SK-N-SH (cell line): ENCODE results near the gene XXYLT1. TPM values are rescaled to one million over a fixed set of nuclear protein-coding genes. Genes with fewer than 3 reads are reported as not detected.
A peak's percentile ranks its signal among the peaks of the same experiment; 100 is the strongest.

Experiments used
- CTCF ChIA-PET: fragments of 300-600, 350-600 bp; formaldehyde crosslinking; extraction: SDS; loops from one replicate; lab custom pipeline; 2021; lab: Yijun Ruan, JAX
- POLR2A ChIA-PET: fragments of 350-600 bp; sonication (Branson Sonifier 250); formaldehyde crosslinking; extraction: SDS; loops from one replicate; lab custom pipeline; 2020; ENCODE audit warnings: antibody characterized with exemption, inconsistent platforms; lab: Yijun Ruan, JAX
- DNase-seq: peaks from one replicate; pipeline ENCODE4 v3.0.0; 2012
- H2AFZ ChIP-seq: fragments of 200-600 bp; sonication (generic); 2 replicates; pipeline ENCODE4 v1.8.1; 2016; ENCODE audit warnings: antibody characterized with exemption, mild to moderate bottlenecking, low read depth
- H3F3A ChIP-seq: fragments of 200-600 bp; sonication (generic); replicated peaks from 2 replicates; pipeline ENCODE3; 2016; ENCODE audit warnings: antibody characterized with exemption, mild to moderate bottlenecking; ENCODE audit not compliant: insufficient read depth
- H3K27ac ChIP-seq, 2 experiments: fragments of 200-500 bp in 1 of 2; fragments of 200-600 bp in 1 of 2; sonication (Bioruptor generic) in 1 of 2; sonication (generic), shearing (Covaris generic) in 1 of 2; 2 replicates each; pipeline versions ENCODE4 v1.5.1 to v1.6.1; 2014 to 2016; ENCODE audit warnings: low read depth in 2 of 2, inconsistent platforms in 1 of 2, low read length in 1 of 2, mild to moderate bottlenecking in 1 of 2, mixed read lengths in 1 of 2
- H3K27me3 ChIP-seq: fragments of 200-600 bp; sonication (generic), shearing (Covaris generic); 2 replicates; pipeline ENCODE4 v1.6.1; 2016; ENCODE audit warnings: mixed run types; ENCODE audit not compliant: insufficient read depth
- H3K36me3 ChIP-seq, 2 experiments: fragments of 200-500 bp in 1 of 2; fragments of 200-600 bp in 1 of 2; sonication (Bioruptor generic) in 1 of 2; sonication (generic) in 1 of 2; replicated peaks in 1 of 2; 2 replicates each; pipeline versions ENCODE3 to v1.5.1; 2014 to 2016; ENCODE audit warnings: low read length in 1 of 2, mild to moderate bottlenecking in 1 of 2; ENCODE audit not compliant: insufficient read depth in 2 of 2, control insufficient read depth in 1 of 2
- H3K4me1 ChIP-seq, 2 experiments: fragments of 200-500 bp in 1 of 2; fragments of 200-600 bp in 1 of 2; sonication (Bioruptor generic) in 1 of 2; sonication (generic), shearing (Covaris generic) in 1 of 2; 2 replicates each; pipeline versions ENCODE4 v1.5.1 to v1.6.1; 2014 to 2016; ENCODE audit warnings: low read depth in 1 of 2, low read length in 1 of 2, mixed run types in 1 of 2; ENCODE audit not compliant: insufficient read depth in 2 of 2, control insufficient read depth in 1 of 2
- H3K4me2 ChIP-seq: fragments of 200-600 bp; sonication (generic), shearing (Covaris generic); 2 replicates; pipeline ENCODE4 v1.6.1; 2017; ENCODE audit warnings: mixed run types
- H3K4me3 ChIP-seq, 2 experiments: fragments of 200-500 bp in 1 of 2; fragments of 200-600 bp in 1 of 2; sonication (Bioruptor generic) in 1 of 2; sonication (generic), shearing (Covaris generic) in 1 of 2; 2 replicates each; pipeline versions ENCODE4 v1.5.1 to v1.8.1; 2014 to 2016; ENCODE audit warnings: low read depth in 2 of 2, inconsistent platforms in 1 of 2, low read length in 1 of 2, mild to moderate bottlenecking in 1 of 2, mixed read lengths in 1 of 2, moderate library complexity in 1 of 2
- H3K79me2 ChIP-seq: fragments of 200-600 bp; sonication (generic); 2 replicates; pipeline ENCODE4 v1.8.1; 2017; ENCODE audit warnings: mild to moderate bottlenecking; ENCODE audit not compliant: insufficient read depth
- H3K9ac ChIP-seq: fragments of 200-600 bp; sonication (generic); 2 replicates; pipeline ENCODE4 v1.6.1; 2017; ENCODE audit warnings: mixed run types
- H3K9me2 ChIP-seq: fragments of 200-600 bp; sonication (generic); 2 replicates; pipeline ENCODE4 v1.6.1; 2017; ENCODE audit warnings: mixed run types
- H3K9me3 ChIP-seq: fragments of 200-600 bp; sonication (generic); 2 replicates; pipeline ENCODE4 v1.6.1; 2017; ENCODE audit warnings: mixed run types, mild to moderate bottlenecking, moderate library complexity
- H4K20me1 ChIP-seq: fragments of 200-600 bp; sonication (generic); 2 replicates; pipeline ENCODE4 v1.6.1; 2017; ENCODE audit warnings: mild to moderate bottlenecking, mixed run types; ENCODE audit not compliant: insufficient read depth
- ELF1 ChIP-seq: IDR thresholded peaks from 2 replicates; pipeline ENCODE4 v1.4.0; 2012
- EP300 ChIP-seq, 2 experiments: IDR thresholded peaks; 2 replicates each; pipeline versions ENCODE4 v1.4.0 to v1.6.1; 2012; ENCODE audit warnings: borderline replicate concordance in 1 of 2, low read depth in 1 of 2, low read length in 1 of 2
- FOSL2 ChIP-seq: IDR thresholded peaks from 2 replicates; pipeline ENCODE4 v1.4.0; 2012; ENCODE audit warnings: low read depth, mild to moderate bottlenecking, moderate library complexity, borderline replicate concordance
- JUND ChIP-seq: IDR thresholded peaks from 2 replicates; pipeline ENCODE4 v1.4.0; 2012
- MEF2A ChIP-seq: IDR thresholded peaks from 2 replicates; pipeline ENCODE4 v1.4.0; 2012; ENCODE audit warnings: low read depth, borderline replicate concordance
- MXI1 ChIP-seq: IDR thresholded peaks from 2 replicates; pipeline ENCODE4 v1.6.1; 2012; ENCODE audit warnings: mild to moderate bottlenecking, low read depth, low read length, improper control_type of control experiment
- NFIC ChIP-seq: IDR thresholded peaks from 2 replicates; pipeline ENCODE4 v1.4.0; 2012; ENCODE audit warnings: borderline replicate concordance
- POLR2AphosphoS5 ChIP-seq: IDR thresholded peaks from 2 replicates; pipeline ENCODE4 v1.6.1; 2012; ENCODE audit warnings: low read depth, low read length
- RFX5 ChIP-seq: IDR thresholded peaks from 2 replicates; pipeline ENCODE4 v1.6.1; 2012; ENCODE audit warnings: mild to moderate bottlenecking, improper control_type of control experiment, low read length
- RXRA ChIP-seq: IDR thresholded peaks from 2 replicates; pipeline ENCODE4 v1.4.0; 2012; ENCODE audit warnings: low read depth, mild to moderate bottlenecking, borderline replicate concordance
- TAF1 ChIP-seq: IDR thresholded peaks from 2 replicates; pipeline ENCODE4 v1.6.1; 2012; ENCODE audit warnings: low read depth, mild to moderate bottlenecking, low read length, moderate library complexity, borderline replicate concordance
- TCF12 ChIP-seq: IDR thresholded peaks from 2 replicates; pipeline ENCODE4 v1.4.0; 2012
- YY1 ChIP-seq: IDR thresholded peaks from 2 replicates; pipeline ENCODE4 v1.4.0; 2012; ENCODE audit warnings: low read depth, mild to moderate bottlenecking
- WGBS: methylation state at CpG from one replicate; pipeline ENCODE4 v1.1.6; 2017; ENCODE audit warnings: low lambda C conversion rate; 5-methylcytosine and 5-hydroxymethylcytosine counted together
- polyA plus RNA-seq, 3 experiments: library from polyadenylated mRNA; depleted of rRNA; stranded (reverse); fragments of >200 nt; gene quantifications; 2 replicates each; pipeline ENCODE4 v1.2.3, GENCODE V29; 2012
- TF ChIP-seq, protein P1 (sequence below): IDR thresholded peaks from 2 replicates; pipeline ENCODE4 v1.4.0; 2012; ENCODE audit warnings: low read depth
- TF ChIP-seq, protein P2 (sequence below): IDR thresholded peaks from 2 replicates; pipeline ENCODE4; 2012
- TF ChIP-seq, protein P3 (sequence below): fragments of 150-350 bp; IDR thresholded peaks from 2 replicates; pipeline ENCODE4 v1.6.1; 2017; ENCODE audit warnings: antibody characterized with exemption, low read length, low read depth, borderline replicate concordance

XXYLT1 gene
- polyA plus RNA-seq, 1 of the 3 experiments (the other 2 are of a cell fraction): 22.6 TPM

DNA sequence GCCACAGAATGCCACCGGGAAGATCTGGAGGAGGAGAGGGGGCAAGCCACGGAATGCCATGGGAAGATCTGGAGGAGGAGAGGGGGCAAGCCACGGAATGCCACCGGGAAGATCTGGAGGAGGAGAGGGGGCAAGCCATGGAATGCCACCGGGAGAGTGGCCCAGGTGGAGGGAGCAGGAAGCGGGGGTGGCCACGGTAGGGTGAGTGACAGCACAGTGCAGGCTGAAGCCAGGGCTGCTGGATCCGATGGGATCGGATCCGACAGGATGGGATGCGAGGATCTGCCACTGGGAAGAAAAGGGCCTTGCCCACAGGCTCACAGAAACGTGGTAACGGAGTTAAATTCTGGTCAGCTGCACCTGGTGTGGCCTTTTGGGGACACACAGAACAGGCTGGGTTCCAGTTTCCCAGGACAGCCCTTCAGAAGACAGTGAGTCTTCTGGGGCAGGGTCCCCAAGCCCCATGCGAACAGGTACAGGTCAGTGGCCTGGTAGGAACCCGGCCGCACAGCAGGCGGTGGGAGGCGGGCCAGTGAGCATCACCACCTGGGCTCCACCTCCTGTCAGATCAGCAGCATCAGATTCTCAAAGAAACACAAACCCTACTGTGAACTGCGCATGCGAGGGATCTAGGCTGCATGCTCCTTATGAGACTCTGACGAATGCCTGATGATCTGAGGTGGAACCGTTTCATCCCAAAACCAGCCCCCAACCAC, 58.8 kb downstream of the XXYLT1 start:
- peaks cover 26 to 34% of the 10 kb centered on the region in 2 experiments for H3K4me1 ChIP-seq
- ChIA-PET CTCF (interaction anchor here (1.2 kb wide), 1 partner anchor 10 kb away, joined by 4 read pairs; no protein-coding TSS in a partner anchor), POLR2A (no interaction called here)
- 91% methylated on average over 17 of the region's 22 CpGs for WGBS
- H3K79me2 ChIP-seq: peaks cover 38% of the 10 kb centered on the region
- DNase-seq: no peak
- no peak overlapping the region for H3K4me2 ChIP-seq
- TF ChIP-seq, protein P1, sequence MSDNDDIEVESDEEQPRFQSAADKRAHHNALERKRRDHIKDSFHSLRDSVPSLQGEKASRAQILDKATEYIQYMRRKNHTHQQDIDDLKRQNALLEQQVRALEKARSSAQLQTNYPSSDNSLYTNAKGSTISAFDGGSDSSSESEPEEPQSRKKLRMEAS: no peak
- TF ChIP-seq ELF1 (no peak), RFX5 (no peak), RXRA (no peak), YY1 (no peak), JUND (no peak), TAF1 (no peak)
- TF ChIP-seq, protein P2, sequence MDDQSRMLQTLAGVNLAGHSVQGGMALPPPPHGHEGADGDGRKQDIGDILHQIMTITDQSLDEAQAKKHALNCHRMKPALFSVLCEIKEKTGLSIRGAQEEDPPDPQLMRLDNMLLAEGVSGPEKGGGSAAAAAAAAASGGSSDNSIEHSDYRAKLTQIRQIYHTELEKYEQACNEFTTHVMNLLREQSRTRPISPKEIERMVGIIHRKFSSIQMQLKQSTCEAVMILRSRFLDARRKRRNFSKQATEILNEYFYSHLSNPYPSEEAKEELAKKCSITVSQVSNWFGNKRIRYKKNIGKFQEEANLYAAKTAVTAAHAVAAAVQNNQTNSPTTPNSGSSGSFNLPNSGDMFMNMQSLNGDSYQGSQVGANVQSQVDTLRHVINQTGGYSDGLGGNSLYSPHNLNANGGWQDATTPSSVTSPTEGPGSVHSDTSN: no peak
- TF ChIP-seq, protein P3, sequence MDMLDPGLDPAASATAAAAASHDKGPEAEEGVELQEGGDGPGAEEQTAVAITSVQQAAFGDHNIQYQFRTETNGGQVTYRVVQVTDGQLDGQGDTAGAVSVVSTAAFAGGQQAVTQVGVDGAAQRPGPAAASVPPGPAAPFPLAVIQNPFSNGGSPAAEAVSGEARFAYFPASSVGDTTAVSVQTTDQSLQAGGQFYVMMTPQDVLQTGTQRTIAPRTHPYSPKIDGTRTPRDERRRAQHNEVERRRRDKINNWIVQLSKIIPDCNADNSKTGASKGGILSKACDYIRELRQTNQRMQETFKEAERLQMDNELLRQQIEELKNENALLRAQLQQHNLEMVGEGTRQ: no peak
- H3K9ac ChIP-seq: no peak overlapping the region
- H3K4me3 ChIP-seq: no peak overlapping the region
- H3K27me3 ChIP-seq: no peaks in the 10 kb centered on the region
- no peak overlapping the region for H3K27ac ChIP-seq
- H2AFZ ChIP-seq: no peak overlapping the region
- no peaks in the 10 kb centered on the region for H4K20me1 ChIP-seq
- H3F3A ChIP-seq: peaks cover 22% of the 10 kb centered on the region
- H3K9me3 ChIP-seq: no peaks in the 10 kb centered on the region
- no peaks in the 10 kb centered on the region for H3K36me3 ChIP-seq
- no peaks in the 10 kb centered on the region for H3K9me2 ChIP-seq

DNA sequence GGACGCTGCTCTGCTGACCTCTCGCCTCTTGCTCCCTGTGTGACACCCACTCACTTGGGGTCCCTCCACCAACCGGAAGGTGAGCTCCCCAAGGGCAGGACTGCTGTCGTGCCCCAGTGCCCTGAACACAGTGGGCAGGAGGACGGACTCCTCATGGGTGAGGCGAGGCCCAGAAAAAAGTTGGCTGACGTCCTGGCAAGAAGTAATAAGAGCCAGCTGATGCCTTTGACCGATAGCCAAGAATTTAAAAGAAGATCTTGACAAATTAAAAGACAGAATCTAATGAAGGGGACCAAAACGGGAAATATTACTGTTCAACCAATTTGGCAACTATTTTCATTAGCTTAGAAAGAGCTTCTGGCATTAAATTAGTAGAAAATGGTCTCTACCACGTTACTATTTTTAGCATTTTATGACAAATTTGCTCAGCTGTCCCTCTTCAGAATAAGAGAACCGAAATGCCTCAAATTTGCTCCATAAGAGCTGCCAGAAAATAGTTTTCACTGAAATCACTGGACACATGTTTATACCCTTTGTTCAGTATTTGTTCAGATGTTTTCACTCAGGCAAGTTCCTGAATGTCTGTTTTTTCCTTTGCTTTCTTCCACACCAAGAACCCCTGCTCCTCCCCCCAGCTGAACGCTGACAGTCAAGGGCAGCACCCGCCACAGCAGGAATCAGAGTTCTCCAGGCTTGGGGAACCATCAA, 60.5 kb downstream of the XXYLT1 start:
- Histone ChIP-seq H3K4me3 (peak overlapping the region in 1 of 2 experiments; percentile 42; a peak in 1 of 4 replicates), H3K36me3 (no peaks in the 10 kb centered on the region), H3K9ac (peak overlapping the region; percentile 55), H4K20me1 (no peaks in the 10 kb centered on the region), H2AFZ (peak overlapping the region; percentile 30; the same call in 1 of the 2 replicates), H3K9me2 (no peaks in the 10 kb centered on the region), H3F3A (peaks cover 25% of the 10 kb centered on the region), H3K27ac (peak overlapping the region; percentile 93 to 94), H3K79me2 (peaks cover 48% of the 10 kb centered on the region), H3K27me3 (no peaks in the 10 kb centered on the region), H3K4me1 (peaks cover 26 to 34% of the 10 kb centered on the region in 2 experiments), H3K9me3 (no peaks in the 10 kb centered on the region), H3K4me2 (peak overlapping the region; percentile 80)
- CTCF ChIA-PET: interaction anchor here (0.8 to 1.9 kb wide), 11 partner anchors 14 to 528 kb away, joined by 3 to 6 read pairs (median 3); partner anchors contain the start of gene XXYLT1
- WGBS: 29% methylated on average over 13 of the region's 13 CpGs
- TF ChIP-seq EP300 (IDR thresholded peaks at IDR 0.05; ENCODE audit: borderline replicate concordance in 1 of 2, low read depth in 1 of 2, low read length in 1 of 2) (0 out of 4 replicates have a peak, but pooled peaks of 1 of the 2 experiments have one; percentile 4), ELF1 (no peak), FOSL2 (peak; percentile 8; the same call in 1 of the 2 replicates), MXI1 (0 out of 2 replicates have a peak, but pooled peaks have one; percentile 30), NFIC (peak; percentile 81), MEF2A (peak; percentile 82), POLR2AphosphoS5 (peak; percentile 52; the same call in 1 of the 2 replicates), RXRA (no peak), TCF12 (peak; percentile 80)
- POLR2A ChIA-PET: interaction anchor here (0.9 to 1.4 kb wide), 2 partner anchors 22 to 52 kb away, joined by 3 to 4 read pairs; no protein-coding TSS in a partner anchor
- peak; percentile 55 for DNase-seq
